GM18508 (cell line): Measurements from ENCODE around the gene SCNN1B.
"Not testable (repeated sequence)": the region's sequence is repeated elsewhere in the genome, so short reads cannot be mapped to it uniquely, and the experiment has no call there.

Experiments used
- ATAC-seq: cut with Tn5 transposase; IDR thresholded peaks from one replicate; pipeline ENCODE4 v1.9.1; 2021; ENCODE audit warnings: moderate number of reproducible peaks; ENCODE audit not compliant: insufficient read depth, unreplicated experiment

The SCNN1B gene

GRCh38 chr16:23286131-23286532 is 16.0 kb upstream of the SCNN1B start:
- ATAC-seq, result no peak

GRCh38 chr16:23288209-23288608 is 13.9 kb upstream of the SCNN1B start:
- no peak for ATAC-seq

- ATAC-seq, result no peak
These were observed 13.2 kb upstream of the SCNN1B start for GRCh38 chr16:23288726-23289512.

- ATAC-seq, result no peak
These were observed 11.7 kb upstream of the SCNN1B start for GRCh38 chr16:23290189-23291062.

DNA sequence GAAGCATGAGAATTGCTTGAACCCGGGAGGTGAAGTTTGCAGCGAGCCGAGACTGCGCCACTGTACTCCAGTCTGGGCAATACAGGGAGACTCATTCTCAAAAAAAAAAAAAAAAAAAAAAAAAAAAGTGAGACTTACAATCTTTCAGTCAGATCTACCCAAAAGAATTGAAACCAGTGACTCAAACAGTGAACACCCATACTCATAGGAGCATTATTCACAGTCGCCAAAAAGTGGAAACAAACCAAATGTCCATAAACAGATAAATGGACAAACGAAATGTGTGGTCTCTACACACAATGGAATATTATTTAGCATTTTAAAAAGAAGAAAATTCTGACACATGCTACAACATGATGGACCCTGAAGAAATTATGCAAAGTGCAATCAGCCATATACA is 9.1 kb upstream of the SCNN1B start:
- ATAC-seq, result no peak

DNA sequence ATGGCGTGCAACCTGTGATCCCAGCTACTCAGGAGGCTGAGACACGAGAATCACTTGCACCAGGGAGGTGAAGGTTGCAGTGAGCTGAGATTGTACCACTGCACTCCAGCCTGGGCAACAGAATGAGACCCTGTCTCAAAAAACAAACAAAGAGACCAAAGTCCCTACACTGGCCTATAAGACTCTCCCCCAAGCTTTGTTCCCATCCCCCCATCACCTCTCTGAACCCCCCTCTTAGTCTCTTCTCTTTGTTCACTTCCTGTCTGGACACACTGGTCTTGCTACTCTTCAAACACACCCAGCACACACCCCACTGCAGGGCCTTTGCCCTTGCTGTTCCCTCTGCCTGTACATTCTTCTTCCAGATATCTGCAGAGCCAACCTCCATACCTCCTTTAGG is 7.8 kb upstream of the SCNN1B start:
- ATAC-seq, result no peak

DNA sequence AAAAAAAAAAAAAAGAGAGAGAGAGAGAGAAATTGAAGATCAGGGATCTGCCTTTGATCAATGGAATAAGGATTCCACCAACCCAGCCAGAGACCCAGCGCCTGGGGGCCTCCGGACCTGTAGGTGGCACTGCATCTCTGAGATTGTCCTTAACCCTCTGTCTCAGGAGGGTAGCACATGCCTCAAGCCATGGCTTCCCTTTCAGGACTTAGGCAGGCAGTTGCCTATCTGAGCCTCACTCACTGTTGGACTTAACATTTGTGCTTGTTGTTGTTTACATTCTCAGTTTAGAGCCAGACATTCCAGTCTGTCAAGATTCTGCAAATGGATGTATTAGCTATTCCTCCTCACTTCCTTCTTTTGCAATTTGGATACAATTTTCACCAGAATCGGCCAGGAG is 5.1 kb upstream of the SCNN1B start:
- no peak for ATAC-seq

- no peak for ATAC-seq
These were observed 3.7 kb upstream of the SCNN1B start for GRCh38 chr16:23298290-23298915.

GRCh38 chr16:23299815-23300214 is 2.3 kb upstream of the SCNN1B start:
- not testable (repeated sequence) for ATAC-seq

- ATAC-seq, result no peak
These were observed 654 bp upstream of the SCNN1B start for GRCh38 chr16:23301251-23302044.

DNA sequence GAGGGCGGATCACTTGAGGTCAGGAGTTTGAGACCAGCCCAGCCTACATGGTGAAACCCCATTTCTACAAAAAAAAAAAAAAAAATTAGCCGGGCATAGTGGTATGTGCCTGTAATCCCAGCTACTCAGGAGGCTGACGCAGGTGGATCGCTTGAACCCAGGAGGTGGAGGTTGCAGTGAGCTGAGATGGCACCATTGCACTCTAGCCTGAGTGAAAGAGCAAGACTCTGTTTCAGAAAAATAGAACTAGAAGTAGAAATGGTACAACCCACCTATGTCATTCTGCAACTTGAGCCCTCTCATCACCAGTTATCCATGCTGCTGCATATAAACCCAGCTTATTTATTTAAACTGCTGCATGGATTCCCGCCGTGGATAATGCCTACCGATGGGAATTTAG is 1.6 kb downstream of the SCNN1B start:
- ATAC-seq, result no peak

DNA sequence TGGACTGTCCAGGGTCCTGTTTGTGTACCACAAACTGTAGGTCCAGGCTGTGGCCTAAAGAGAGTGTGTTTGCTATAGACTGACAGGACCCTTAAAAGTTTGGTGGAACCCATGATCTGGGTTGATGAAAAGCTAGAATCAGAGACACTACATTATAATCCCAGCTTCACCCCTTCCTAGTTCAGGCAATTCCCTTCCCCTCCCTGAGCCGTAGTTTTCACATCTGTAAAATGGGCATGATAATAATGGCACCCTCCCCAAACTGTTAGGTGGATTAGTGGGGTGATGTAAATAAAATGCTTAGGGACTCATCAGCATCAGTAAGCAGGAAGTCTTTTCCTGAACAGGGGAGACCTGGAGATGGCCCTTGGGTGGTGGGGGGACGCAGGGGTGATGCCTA is 2.5 kb downstream of the SCNN1B start:
- no peak for ATAC-seq

GRCh38 chr16:23306199-23307100 is 4.3 kb downstream of the SCNN1B start:
- ATAC-seq, result no peak

DNA sequence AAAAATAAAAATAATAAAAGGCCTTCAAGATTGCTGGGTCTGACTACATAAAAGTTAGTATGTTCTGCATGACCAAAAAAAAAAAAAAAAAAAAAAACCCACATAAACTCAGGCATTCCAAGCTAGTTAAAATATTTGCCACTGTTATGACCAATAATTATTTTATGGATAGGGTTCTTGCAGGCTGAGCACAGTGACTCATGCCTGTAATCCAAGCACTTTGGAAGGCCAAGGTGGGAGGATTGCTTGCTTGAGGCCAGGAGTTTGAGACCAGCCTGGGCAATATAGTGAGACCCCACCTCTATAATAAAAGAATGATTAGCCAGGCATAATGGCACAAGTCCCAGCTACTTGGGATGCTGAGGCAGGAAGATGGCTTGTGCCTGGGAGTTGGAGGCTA is 8.1 kb downstream of the SCNN1B start:
- ATAC-seq, result no peak

DNA sequence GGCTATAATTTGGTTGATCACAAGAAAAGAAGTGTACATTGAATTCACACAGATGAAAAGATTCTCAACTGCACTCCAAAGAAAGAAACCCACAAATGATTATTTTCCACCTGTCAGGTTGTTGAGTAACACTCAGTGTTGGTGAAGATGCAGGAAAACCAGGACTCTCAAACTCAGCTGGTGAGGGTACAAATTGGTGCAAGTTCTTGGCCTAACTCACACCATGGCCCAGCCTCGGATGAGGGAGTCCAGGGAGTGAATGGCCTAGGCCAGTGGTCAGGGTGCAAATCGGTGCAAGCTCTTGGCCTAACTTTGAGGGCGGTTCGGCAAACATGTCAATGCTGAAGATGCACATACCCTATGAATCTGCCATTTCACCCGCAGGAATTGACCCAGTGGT is 8.6 kb downstream of the SCNN1B start:
- no peak for ATAC-seq

- ATAC-seq, result no peak
These were observed 14.1 kb downstream of the SCNN1B start for GRCh38 chr16:23316232-23316631.

GRCh38 chr16:23316634-23317265 is 14.6 kb downstream of the SCNN1B start:
- ATAC-seq, result no peak

- ATAC-seq, result no peak
These were observed 15.2 kb downstream of the SCNN1B start for GRCh38 chr16:23317266-23317661.

- ATAC-seq, result no peak
These were observed 15.6 kb downstream of the SCNN1B start for GRCh38 chr16:23317751-23318150.
